Heart right ventricle (tissue), 16 donors: Measurements from ENCODE around the gene NPY1R. TPM values are rescaled to one million over a fixed set of nuclear protein-coding genes. Genes with fewer than 3 reads are reported as not detected.

Experiments
- ATAC-seq, 8 donors: fragments of 200-7000 bp; cut with Tn5 transposase; one replicate each; pipeline ENCODE4 v1.9.1; 2020; ENCODE audit warnings: mild to moderate bottlenecking in 8 of 8, moderate library complexity in 8 of 8, moderate number of reproducible peaks in 1 of 8
- DNase-seq, 2 donors: peaks; one replicate each; pipeline ENCODE4 v3.0.0-alpha.2; 2020
- H3K27ac ChIP-seq, 10 donors: fragments of 200-600 bp; sonication (generic) in 2 of 10; one replicate each; pipeline versions ENCODE4 v1.5.0 to v1.8.0; 2020 to 2022; ENCODE audit warnings: mild to moderate bottlenecking in 3 of 10
- H3K27me3 ChIP-seq, 7 donors: fragments of 200-600 bp; one replicate each; pipeline ENCODE4 v1.8.0; 2021 to 2022; ENCODE audit warnings: mild to moderate bottlenecking in 2 of 7
- H3K36me3 ChIP-seq, 9 donors: fragments of 200-600 bp; sonication (generic) in 1 of 9; one replicate each; pipeline versions ENCODE4 v1.5.0 to v1.8.0; 2020 to 2022; ENCODE audit warnings: mild to moderate bottlenecking in 2 of 9
- H3K4me1 ChIP-seq, 9 donors: fragments of 200-600 bp; sonication (generic) in 1 of 9; one replicate each; pipeline versions ENCODE4 v1.5.0 to v1.8.0; 2020 to 2022; ENCODE audit warnings: mild to moderate bottlenecking in 4 of 9
- H3K4me3 ChIP-seq, 10 donors: fragments of 200-600 bp; sonication (generic) in 2 of 10; one replicate each; pipeline versions ENCODE4 v1.5.0 to v1.8.0; 2020 to 2022; ENCODE audit warnings: mild to moderate bottlenecking in 7 of 10, moderate library complexity in 2 of 10
- H3K9me3 ChIP-seq, 11 donors: fragments of 200-600 bp in 10 of 11; sonication (generic) in 2 of 11; one replicate each; pipeline versions ENCODE4 v1.5.0 to v1.8.0; 2013 to 2022; ENCODE audit warnings: mild to moderate bottlenecking in 2 of 11, control low read depth in 1 of 11, moderate library complexity in 1 of 11
- CTCF ChIP-seq, 9 donors: fragments of 200-600 bp; sonication (generic) in 2 of 9; IDR thresholded peaks; one replicate each; pipeline versions ENCODE4 v1.5.0 to v1.8.0; 2021 to 2022; ENCODE audit warnings: antibody characterized with exemption in 9 of 9, mild to moderate bottlenecking in 5 of 9, moderate library complexity in 1 of 9
- WGBS, 2 donors: extraction: QIAGEN DNeasy Blood & Tissue Kit; methylation state at CpG; one replicate each; pipeline ENCODE4 v1.1.7; 2013; ENCODE audit warnings: inconsistent platforms in 1 of 2; 5-methylcytosine and 5-hydroxymethylcytosine counted together
- intact Hi-C, 10 donors: fragments of 100-400 bp; cut with DNase I; formaldehyde crosslinking; loops; one replicate each; pipeline versions ENCODE4 v1.11.1 to v1.14.2; 2022
- polyA plus RNA-seq, 2 donors: library from polyadenylated mRNA; stranded (reverse); fragments of 200-250 nt; gene quantifications; one replicate each; pipeline ENCODE4 v1.2.3, GENCODE V29; 2013
- total RNA-seq, 10 donors: library from RNA; stranded (reverse); fragmentation: NEBNext Ultra II Directional in 3 of 10; extraction: Animal tissue kit (Norgen Biotek cat#: 25700) in 3 of 10; gene quantifications; one replicate each; pipeline versions ENCODE4 v1.2.1 to v1.2.4, GENCODE V29; 2021 to 2023
- donor health status: Arrhythmogenic right ventricular cardiomyopathy.
- donor health status: ischemic (EF 13 %, LVEDD 7.1; RV severe dilation, severe dysfunction).
- donor health status: healthy with polysubstance abuse.
- donor health status: DM: no; HTN: yes; CAD: no.
- donor health status: DM: no; HTN: no; CAD: no.
- donor health status: ischemic (EF 25% LVEDD 6.9; RV normal size, moderate dysfunction).
- donor health status: ischemic (EF 25% LVEDD 5.7; RV mildly dilated, moderate dysfunction).
- donor health status: healthy.
- donor health status: DM: yes; HTN: yes; CAD: no.
- donor health status: Ischemic cardiomyopathy.
- donor health status: ischemic (EF 35%, LVEDD 5.7; RV mildly dilated, moderate dysfunction).
- donor health status: nonischemic (EF 11% LVEDD 7.7; RV severe dilation, severe dysfunction).
- donor health status: DM: yes; HTN: yes; CAD: no.
- donor health status: PGD.
- donor health status: ischemic (EF 29% LVEDD 5.4; RV normal size, mild dysfunction).
- donor health status: nonischemic (EF 23%, LVEDD 6.1; RV moderate dilation, normal function).

Gene NPY1R
- total and polyA plus RNA-seq, 12 donors: 0.26 to 1.3 (median 0.92) TPM

DNA sequence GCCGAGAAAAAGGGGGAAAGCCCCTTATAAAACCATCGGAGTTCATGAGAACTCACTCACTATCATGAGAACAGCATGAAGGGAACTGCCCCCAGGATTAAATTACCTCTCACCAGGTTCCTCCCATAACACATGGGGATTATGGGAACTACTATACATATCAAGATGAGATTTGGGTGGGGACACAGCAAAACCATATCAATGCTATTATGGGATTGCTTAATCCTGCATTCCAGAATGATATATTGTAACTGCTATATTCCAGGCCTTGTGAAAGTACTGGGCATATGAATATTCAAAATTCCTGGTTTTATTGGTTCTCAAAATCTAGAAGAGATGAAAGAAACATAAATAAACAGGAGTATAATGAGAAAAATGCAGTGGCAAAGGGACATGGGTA is 29.3 kb downstream of the NPY1R start:
- Histone ChIP-seq H3K4me1 (no peaks in the 10 kb centered on the region), H3K4me3 (no peak overlapping the region), H3K9me3 (peaks cover 0 to 14% (median 0%) of the 10 kb centered on the region in 11 donors), H3K27ac (no peak overlapping the region), H3K27me3 (no peaks in the 10 kb centered on the region), H3K36me3 (no peaks in the 10 kb centered on the region)
- 91 to 93% methylated on average over 2 of the region's 2 CpGs for WGBS, 2 donors
- ATAC-seq (no peak), DNase-seq (no peak)
- TF ChIP-seq CTCF (IDR thresholded peaks at IDR 0.05): no peak
- intact Hi-C loops: no loop called here

- 54 to 56% methylated on average over 3 of the region's 3 CpGs for WGBS, 2 donors
- Histone ChIP-seq H3K36me3 (no peaks in the 10 kb centered on the region), H3K9me3 (peaks cover 0 to 14% (median 0%) of the 10 kb centered on the region in 11 donors), H3K27ac (no peak overlapping the region), H3K4me1 (no peaks in the 10 kb centered on the region), H3K4me3 (no peak overlapping the region), H3K27me3 (no peaks in the 10 kb centered on the region)
- no peak for TF ChIP-seq CTCF (IDR thresholded peaks at IDR 0.05)
- intact Hi-C loops: no loop called here
- no peak for ATAC-seq
- no peak for DNase-seq
These were observed 32.0 kb downstream of the NPY1R start for GRCh38 chr4:163300445-163300844.

- ATAC-seq: no peak
- TF ChIP-seq CTCF (IDR thresholded peaks at IDR 0.05): no peak
These were observed 37.3 kb downstream of the NPY1R start for GRCh38 chr4:163295138-163295537.

GRCh38 chr4:163284304-163284703 is 48.1 kb downstream of the NPY1R start:
- Histone ChIP-seq H3K4me3 (no peak overlapping the region), H3K27me3 (peaks cover 0 to 7% (median 0%) of the 10 kb centered on the region in 7 donors), H3K27ac (no peak overlapping the region), H3K36me3 (no peaks in the 10 kb centered on the region), H3K4me1 (no peaks in the 10 kb centered on the region), H3K9me3 (peaks cover 0 to 14% (median 0%) of the 10 kb centered on the region in 11 donors)
- intact Hi-C loops: no loop called here
- DNase-seq: no peak
- no peak for ATAC-seq
- 87 to 95% methylated on average over 5 of the region's 5 CpGs for WGBS, 2 donors
- TF ChIP-seq CTCF (IDR thresholded peaks at IDR 0.05): no peak

More at GRCh38 chr4:163295138-163295537, 37.3 kb downstream of the NPY1R start:
- DNase-seq: no peak
- no peaks in the 10 kb centered on the region for H3K27me3 ChIP-seq
- H3K4me1 ChIP-seq: no peaks in the 10 kb centered on the region
- H3K9me3 ChIP-seq: peaks cover 0 to 14% (median 0%) of the 10 kb centered on the region in 11 donors
- 59 to 75% methylated on average over 3 of the region's 3 CpGs for WGBS, 2 donors
- no peak overlapping the region for H3K4me3 ChIP-seq
- no peak overlapping the region for H3K27ac ChIP-seq
- no peaks in the 10 kb centered on the region for H3K36me3 ChIP-seq
- intact Hi-C loops: no loop called here
